ENCODE data around the gene ADAMTS2.

Gene ADAMTS2

DNA sequence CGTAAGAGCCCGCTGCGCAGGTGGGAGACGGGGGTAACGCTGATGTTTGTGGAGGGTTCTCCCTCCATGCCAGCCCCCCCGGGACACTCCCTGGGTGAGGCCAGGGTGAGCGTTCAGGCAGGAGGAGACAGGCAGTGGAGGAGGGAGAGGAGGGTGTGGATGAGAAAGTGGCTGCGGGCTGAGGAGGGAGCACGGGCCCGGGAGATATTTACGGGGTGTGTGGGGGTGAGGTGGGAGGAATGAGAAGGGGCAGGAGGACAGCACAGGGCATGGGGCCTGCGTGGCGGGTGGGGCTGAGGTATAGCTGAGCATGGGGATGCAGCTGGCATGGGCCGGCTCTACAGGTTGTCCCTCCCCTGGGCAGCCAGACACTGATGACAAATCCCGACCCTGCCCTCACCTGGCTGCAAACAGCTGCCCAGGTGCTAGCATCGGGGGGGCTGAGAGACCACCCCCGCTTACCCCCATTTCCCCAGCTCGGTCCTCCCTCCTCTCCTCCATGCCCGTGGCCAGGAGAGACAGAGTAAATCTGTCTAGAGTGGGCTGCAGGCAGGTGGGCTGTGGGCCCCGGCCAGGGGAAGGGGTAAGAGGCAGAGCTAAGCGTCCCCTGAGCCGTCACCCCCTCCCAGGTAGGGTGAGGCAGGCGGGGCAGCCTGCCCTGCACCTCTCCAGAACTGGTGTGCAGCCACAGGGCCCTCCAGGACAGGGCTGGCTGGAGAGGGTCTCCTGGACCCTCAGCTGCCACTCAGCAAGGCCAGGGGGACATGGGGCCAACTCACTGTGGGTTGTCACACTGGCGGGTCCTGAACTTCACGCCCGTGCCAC lies 205.9 kb downstream of the ADAMTS2 start:
- DNase-seq (ENCODE audit: low read depth, low spot score): no peak

DNA sequence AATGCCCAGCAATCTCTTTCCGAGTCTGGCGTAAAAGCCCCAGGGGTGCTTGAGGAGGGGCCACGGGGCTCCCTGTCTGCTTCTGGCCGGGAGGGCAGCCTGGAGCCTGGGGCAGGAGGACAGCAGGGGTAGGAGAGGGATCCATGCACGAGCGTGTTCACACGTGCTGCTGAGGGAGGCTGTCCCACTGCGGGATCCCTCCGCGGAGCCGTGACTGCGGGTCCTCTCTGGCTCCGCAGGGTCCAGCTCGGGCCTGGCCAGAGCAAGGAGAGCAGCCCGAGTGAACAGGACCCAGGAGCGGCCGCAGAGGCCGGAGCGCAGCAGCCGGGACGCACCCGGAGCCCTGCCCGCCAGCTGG lies 206.7 kb downstream of the ADAMTS2 start:
- DNase-seq (ENCODE audit: low read depth, low spot score): no peak

DNA sequence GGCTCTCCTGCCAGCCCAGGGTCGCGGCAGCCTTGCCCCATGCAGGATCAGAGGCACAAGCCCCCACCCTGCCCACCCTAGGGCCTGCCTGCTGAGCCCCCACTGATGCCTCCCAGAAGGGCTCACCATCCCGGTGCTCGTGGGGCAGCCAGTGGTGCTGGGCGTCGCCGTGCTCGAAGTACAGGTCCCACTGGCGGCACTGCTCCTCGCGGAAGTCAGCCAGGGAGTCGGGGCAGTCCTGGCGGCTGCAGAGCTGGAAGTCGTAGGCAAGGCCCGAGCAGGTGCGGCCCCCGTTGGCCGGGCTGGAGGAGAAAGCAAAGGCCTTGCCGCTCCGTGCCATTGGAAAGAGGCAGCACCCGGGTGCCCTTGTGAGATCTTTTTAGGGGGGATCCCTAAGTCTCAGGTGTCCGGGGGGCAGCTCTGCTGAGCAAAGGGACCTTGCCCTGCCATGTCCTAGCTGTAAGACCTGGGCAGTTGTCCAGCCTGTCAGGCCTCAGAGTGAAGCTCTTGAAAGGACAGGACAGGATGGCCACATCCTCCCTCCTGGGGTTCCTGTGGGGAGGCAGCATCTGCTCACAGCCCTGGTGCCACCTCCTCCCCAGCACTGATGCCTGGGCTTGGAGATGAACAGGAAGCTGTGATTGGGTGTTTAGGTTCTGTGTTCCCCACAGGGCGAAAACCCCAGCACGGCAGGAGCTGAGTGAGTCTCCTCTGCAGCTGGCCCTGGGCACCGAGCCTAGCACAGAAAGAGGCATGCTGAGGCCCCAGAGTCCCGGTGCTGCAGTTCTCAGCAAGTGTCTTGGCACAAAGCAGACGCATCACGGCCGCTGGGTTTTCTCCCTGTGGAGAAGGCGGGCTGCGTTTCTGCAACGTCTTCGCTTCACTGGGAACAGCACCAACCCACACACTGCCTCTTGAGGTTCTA lies 207.4 kb downstream of the ADAMTS2 start:
- DNase-seq (ENCODE audit: low read depth, low spot score): no peak

DNA sequence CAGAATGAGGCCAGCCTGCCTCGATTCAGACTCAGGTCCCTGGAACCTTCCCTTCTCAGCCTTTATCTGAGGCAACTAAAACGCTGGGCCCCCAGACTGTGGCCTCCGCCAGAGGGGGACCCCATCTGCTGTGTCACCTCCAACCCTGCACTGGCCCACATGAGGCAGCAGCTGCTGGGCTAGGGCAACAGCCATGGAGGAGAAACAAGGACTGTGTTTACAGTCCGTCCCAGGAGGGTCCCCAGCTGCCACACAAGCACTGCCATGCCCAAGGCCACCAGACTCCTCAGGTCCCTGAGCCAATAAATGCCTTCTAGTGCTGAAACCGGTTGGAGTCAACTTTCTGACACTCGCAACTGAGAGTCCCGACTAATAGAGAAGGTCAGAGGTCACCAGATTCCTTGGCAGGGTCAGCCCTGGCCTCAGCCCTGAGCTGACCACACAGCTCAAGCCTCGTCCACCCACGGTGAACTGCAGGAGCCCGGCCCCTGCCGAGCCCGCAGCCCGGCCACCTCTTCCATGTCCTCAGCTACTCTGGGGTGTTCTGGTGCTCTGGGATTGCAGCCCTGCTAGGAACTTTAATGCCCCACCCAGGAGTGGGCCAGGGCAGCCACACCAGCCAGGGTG lies 208.1 kb downstream of the ADAMTS2 start:
- DNase-seq (ENCODE audit: low read depth, low spot score): no peak

DNA sequence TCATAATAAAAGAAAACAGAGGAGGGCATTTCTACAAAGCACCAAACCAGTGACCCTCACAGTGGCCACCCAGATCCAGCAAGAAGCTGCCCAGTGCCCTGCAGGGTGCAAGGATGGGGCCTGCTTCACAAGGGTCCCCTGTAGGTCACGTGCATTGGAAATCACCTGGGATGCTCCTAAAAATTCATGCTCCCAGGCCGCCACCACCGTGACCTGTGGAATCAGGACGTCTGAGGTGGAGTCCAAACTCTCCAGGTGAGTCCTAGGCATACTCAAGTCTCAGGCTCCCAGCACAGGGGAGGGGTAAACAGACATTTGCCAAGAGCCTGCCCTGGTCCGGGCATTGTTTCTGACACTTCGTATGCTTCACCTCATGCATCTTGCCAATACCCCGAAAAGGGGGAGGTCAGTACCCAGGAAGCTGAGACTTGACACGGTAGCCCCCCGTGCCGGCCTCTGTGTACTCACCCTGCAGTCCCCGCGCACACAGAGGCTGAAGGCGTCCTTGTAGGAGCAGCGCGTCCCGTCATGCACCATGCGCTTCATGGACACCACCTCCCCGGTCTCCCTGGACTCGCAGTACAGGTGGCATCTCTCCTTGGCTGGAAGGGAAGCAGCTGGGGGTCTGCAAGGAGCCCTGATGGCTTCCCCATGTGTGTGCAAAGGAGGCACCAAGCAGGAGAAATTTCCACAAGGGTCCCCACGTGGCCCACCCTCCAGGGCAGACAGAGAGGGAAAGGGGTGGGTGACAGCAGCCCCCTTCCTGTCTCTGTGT lies 209.6 kb downstream of the ADAMTS2 start:
- DNase-seq (ENCODE audit: low read depth, low spot score): no peak

DNA sequence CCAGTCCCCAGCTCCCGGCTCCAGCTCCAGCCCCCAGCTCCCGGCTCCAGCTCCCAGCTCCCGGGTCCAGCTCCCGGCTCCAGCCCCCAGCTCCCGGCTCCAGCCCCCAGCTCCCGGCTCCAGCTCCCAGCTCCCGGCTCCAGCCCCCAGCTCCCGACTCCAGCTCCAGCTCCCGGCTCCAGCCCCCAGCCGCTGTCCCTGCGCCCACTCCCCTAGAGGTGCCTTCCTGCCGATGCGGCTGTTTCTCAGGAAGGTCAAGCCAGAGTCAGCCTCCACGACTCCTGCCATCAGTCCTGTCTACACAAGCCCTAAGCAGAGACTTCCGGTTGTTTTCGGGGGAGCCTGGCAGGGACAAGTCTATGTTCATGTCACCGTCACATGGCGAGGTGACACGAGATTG lies 210.3 kb downstream of the ADAMTS2 start:
- no peak for DNase-seq (ENCODE audit: low read depth, low spot score)

DNA sequence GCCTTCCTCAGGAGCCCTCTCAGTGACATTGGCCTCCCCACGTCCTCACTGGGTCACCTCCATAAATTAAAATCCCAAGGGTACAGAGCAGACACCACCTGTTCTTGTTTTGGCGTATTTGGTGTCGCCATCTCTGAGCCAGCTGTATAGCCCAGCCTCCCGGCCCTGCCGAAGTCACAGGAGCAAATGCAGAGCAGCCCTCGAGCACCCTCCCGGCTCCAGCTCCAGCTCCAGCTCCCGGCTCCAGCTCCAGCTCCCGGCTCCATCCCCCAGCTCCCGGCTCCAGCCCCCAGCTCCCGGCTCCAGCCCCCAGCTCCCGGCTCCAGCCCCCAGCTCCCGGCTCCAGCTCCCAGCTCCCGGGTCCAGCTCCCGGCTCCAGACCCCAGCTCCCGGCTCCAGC lies 210.8 kb downstream of the ADAMTS2 start:
- DNase-seq (ENCODE audit: low read depth, low spot score): no peak

DNA sequence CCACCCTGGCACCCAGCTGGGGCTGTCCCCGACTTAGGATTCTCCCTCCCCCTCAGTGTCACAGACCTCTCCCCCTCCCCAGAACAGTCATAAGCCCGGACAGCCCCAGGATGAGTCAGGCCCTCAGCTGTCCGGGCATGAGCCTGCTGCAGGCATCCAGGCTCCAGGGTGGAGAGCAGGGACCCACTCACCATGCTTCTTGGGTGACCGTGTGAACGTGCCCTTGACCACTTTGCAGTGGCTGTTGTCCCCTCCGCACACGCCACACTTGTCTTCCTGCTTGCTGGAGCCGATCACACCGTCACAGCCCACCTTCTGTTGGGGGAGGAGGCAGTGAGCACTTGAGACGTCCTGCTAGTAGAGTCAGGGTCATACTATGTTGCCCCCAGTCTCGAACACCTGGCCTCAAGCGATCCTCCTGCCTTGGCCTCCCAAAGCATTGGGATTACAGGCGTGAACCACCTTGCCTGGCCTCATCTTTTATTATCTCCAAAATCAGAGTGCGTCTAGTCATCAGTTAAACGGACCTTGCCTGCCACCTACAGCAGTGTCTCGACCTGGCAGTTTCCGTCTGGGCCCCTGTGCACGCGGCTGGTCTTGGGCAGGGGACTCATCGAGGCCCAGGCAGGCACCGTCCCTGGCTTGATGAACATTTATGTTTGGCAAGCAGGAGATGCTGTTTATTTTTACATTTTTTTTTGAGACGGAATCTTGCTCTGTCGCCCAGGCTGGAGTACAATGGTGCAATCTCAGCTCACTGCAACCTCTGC lies 212.5 kb downstream of the ADAMTS2 start:
- DNase-seq (ENCODE audit: low read depth, low spot score): no peak

DNA sequence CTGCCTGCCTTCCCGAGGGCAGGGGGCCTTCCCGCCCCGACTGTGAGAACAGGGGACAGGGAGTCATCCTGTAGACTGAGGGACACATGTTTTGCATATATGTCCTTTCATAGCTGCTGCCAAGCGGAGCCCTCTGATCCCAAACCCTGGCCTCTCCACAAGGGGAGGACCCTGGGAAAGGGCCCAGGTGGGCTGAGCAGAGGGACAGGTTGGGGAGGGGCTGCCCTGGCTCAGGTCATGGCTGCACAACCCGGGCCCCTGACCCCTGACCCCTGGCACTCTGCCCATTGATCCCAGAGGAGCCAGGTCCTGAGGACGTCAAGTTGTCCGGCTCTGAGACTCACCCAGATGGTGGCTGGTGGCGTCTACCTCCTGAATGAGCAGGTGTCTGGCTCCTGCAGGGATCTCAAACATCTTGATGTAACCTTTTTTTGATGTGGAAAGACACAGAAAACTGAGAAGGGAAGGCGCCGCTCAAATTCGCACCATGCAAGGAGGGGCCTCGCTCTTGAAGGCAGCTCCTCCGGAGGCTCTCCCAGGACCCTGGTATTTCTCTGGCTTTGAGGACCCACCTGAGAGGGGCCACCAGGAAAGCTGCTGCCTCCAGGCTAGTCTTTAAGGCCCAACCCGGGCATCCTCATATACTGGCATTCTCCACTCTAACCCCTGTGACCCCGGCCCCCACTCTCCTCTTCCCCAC lies 213.2 kb downstream of the ADAMTS2 start:
- DNase-seq (ENCODE audit: low read depth, low spot score): no peak

DNA sequence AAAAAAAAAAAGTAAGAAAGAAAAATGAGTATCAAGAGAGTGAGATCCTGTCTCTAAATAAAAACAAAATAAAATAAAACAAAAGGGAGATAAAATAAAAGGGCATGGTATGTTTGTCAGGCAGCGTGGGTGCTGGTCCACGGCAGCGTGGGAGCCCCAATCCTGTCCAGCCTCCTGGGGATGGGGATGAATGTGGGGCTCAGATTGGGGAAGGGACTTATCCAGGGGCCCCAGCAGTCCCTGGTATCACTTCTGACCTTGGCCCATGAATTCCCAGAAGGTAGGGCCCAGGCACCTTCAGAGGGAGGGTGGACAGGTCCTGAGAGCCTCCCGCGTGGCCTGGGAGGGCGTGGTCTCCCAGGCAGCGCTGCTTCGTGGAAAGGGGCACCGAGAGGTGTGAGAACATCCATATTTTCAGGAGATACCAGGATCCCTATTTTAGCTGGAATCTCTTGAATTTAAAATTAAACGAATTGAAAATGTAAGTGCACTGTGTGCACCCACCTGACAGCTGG lies 213.9 kb downstream of the ADAMTS2 start:
- no peak for DNase-seq (ENCODE audit: low read depth, low spot score)

DNA sequence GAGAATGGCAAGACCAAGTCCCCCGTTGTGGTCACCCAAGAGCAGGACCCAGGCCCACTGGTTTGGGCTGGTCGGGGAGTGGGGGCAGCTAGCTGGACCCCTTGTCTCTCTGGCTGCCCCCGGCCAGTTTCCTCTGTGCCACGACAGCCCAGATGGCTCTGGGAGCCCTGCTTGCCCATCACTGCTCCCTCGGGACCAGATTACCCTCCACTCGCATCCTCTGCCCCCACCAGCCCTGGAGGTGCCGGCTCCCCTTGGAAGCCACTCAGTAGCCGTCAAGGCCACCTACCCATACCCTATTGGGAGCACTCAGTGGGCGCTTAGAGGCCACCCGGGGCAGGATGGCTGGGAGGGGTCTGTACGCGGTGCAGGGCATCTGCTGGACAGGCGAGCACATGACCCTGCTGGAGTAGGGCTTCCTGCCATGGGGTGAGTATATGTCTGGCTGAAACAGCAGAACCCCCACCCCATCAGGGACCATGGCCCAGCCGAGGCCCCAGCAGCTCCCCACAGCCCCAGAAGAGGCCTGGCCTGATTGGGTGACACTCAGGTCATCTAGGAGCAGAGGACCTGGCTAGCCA lies 215.1 kb downstream of the ADAMTS2 start:
- no peak for DNase-seq (ENCODE audit: low read depth, low spot score)

DNA sequence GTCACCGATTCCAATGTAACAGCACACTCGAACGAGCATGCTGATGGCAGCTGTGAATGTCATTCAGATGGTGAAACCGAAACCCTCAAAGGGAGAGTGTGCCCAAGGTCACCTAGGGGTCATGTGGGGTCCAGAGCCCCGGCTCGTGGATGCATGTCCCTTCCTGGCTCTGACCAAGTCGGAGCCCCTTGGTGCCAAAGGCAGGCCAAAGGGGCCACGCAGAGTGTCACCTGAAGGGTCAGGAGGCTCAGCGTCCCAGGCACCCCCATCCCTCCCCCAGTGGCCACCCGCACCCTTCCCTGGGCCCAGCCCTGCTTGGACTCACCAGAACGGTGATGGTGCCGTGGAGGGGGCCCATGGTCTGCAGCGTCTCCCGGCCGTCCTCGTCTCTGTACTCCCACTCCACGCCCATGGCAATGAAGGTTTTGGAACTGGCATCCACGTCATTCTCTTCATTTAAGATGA lies 215.6 kb downstream of the ADAMTS2 start:
- DNase-seq (ENCODE audit: low read depth, low spot score): no peak

DNA sequence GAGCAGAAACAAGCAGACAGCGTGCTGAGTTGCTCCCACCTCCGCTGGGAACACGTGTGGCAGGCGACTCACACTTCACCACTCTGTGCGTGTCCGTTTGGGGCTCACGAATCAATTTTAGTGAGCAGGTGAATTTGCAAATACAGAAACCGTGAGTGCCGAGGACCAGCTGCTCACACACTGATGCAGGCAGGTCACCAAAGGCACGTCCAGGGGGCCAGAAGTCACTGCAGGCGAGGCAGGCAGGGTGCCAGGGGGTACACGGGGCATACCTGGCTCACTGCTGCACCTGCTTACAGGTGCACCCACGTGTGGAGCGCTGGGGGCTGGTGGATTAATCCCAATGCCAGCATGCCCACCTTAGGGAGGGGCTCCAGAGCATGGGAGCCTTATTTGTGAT lies 216.3 kb downstream of the ADAMTS2 start:
- no peak for DNase-seq (ENCODE audit: low read depth, low spot score)

DNA sequence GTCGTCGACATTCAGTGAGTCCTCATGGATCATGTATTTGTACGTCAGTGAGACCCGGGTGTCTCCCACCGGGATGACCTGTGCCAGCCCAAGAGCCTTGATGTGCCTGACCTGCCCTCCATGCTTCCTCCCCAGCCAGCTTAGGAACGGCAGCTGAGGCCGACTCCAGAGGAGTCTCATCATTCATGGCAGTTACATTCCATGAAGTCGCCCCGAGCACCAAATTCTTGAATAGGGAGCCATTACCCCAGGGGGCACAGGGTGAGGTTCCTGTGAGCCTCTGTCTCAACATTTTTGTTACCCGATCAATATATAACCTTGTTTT lies 217.3 kb downstream of the ADAMTS2 start:
- no peak for DNase-seq (ENCODE audit: low read depth, low spot score)

DNA sequence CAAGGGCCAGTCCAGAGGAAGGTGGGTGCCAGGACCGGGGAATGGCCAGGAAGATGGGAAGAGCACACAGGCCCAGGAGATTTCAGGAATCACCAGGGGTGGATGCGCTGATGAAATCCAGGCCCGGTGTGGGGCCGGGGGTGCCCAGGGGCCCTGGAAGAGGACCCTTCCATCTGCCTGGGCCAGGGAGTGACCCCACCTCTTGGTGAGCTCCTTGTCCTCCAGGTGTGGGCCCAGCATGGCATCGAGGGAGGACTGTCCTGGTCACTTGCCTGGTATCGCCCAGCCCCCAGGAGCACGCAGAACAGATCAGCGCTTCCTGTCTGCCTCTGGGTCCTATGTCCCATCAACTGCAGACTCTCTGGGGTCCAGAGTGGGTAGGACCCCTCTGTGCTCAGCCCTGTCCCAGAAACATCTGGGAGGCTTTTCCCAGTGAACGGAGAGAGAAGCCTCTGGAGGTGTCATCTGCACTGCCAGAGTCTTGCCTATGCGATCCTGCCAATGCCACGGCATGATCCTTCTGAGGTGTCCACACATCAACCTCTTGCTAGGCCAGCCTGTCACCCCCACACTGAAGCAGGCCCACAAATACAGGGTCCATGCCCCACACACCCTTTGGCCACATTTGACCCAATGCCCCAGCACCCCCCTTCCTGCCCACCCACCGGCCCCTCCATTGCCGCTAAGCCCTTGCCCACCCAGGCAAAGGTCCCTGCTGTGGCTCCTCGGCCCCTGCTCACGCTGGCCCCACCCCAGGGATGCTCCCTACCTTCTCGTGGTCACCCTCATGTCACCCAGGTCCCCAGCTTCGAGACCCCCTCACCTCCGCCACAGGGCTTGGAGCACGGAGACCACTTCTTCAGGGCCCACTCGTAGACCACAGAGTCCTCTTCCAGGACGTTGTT lies 217.9 kb downstream of the ADAMTS2 start:
- no peak for DNase-seq (ENCODE audit: low read depth, low spot score)

DNA sequence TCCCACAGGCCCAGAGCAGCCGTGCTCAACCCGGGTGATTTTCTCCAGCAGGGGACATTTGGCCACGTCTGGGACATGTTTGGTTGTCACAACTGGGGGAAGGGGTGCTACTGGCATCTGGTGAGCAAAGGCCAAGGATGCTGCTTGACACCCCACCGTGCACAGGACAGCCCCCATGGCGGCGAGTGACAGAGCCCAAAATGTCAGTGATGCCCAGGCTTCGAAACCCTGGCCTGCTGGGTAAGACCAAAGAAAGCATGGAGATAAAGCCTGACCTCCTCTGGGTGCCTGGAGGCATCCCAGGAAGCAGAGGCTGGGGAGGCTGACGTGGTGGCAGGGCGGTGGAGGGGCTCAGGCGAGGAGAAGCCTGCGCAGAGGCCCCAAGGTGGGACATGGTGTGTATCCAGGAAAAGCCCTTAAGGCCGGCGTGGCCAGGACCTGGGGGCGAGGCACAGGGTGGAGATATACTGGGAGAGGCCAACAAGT lies 218.7 kb downstream of the ADAMTS2 start:
- DNase-seq (ENCODE audit: low read depth, low spot score): no peak

DNA sequence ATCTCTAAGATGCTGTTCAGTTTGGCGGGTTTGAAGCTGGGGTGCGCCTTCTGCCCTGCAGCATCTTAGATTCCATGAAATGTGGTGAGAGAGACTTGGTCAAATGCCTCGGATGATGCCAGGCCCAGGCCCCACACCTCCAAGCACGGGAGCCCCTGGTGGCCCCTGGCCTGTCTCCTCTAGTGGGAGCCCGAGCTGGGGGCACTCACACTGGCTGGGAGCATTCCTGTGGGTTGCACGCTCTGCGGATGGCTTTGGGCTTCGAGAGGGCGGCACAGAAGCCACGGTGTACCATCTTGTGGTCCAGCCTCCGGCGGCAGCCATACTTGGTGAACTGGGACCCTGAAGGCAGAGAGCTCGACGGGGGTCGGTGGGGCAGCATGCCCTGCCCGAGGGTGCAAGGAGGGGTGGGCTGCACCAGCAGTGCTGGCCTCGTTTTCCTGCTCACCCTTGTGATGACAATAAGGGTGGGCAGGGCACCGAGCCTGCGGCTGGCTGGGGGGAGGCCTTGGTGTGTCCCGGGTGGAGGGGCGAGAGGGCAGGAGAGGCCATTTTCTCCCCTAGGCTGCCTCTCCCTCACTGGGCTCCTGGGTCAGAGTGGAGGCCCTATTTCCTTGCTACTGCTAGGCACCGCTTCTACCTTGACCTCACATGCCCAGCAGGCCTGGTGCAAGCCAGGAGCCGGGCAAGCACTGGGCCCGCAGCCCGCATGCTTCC lies 219.3 kb downstream of the ADAMTS2 start:
- DNase-seq (ENCODE audit: low read depth, low spot score): no peak
